ENCODE measurements around the gene KLK11.

Gene KLK11

DNA sequence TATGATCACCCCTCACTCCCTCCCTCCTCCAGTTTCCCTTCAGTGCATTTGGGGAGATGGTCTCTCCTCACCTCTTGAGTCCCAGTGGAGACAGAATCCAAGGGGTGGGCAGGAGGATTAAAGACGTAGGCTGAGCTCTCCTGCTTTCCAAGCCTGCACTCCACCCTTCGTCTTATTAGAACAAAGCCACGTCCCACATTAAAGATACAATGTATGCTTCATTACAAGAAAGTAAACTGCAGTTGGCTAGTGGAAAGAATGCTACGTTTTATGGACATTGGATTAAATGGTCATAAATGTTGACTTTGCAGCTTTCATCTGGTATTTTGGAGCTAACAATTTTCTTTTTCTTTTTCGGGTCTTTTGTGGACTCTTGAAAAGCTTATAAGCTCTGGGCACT, 1.5 kb upstream of the KLK11 start:
- no peak for DNase-seq

DNA sequence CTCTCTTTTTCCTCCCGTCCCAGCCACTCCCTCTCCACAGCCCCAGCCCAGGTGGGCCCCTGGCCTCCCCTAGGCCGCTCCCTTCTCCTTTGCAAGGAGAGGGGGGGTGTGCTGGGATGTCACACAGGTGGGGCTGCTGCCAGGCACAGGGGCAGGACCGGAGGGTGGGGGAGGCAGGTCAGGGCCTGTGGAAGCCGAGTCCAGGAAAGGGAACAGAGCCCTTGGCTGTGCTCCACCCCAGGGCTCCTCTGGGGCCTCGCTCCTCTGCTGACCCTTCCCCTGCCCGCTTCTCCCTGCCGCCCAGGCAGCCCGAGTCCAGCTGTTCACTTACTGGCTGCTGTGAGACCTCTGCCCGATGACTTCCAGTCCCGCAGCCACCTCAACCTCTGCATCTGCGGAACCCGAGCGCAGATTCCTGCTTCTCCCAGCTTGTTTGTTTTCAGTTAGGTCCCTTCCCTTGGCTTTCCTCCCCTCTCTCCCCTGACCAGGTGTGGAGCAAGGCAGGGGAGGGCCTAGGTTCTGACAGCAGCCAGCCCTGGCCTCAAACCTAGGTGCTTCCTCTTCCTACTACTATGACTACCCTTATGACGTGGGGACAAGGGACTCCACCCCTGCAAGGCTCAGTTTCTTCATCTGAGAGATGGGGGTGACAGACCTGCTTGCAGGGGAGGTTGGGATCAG, 850 bp upstream of the KLK11 start:
- DNase-seq = no peak

DNA sequence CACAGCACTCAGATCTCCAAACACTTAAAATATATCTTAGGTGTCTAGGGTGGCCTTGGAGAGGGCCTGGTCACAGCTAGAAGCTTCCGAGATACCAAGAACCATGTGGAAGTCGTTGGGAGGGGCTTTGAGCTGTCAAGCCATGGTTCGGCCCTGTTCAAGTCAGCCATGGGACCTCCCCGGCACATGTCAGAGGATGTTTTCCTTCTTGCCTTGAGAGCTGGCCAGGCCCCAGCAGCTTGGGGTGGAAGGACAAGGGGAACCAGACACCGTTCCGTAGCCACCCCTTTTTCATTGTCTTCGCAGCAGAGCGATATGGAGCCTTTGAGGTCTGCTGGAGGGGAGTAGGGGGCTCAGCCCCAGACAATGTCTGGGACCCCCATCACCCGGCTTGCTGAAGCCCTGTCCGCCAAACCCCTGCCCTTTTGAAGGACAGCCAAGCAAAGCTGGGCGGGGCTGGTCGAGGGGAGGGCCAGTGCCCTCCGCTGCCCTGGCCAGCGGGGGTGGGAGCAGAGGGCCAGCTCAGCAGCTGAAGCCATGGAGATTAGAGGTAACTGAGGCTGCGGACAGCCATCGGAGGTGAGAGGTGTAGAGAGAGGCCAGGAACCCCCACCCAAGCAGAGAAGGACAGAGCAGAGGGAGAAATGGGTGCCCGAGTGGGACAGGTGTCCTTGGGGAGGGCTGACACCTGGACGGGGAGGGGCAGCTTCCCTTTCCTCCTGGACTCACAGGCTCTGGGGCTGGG, 435 bp downstream of the KLK11 start:
- DNase-seq = no peak

GRCh38 chr19:51025401-51025800, 1.0 kb downstream of the KLK11 start:
- DNase-seq = no peak

DNA sequence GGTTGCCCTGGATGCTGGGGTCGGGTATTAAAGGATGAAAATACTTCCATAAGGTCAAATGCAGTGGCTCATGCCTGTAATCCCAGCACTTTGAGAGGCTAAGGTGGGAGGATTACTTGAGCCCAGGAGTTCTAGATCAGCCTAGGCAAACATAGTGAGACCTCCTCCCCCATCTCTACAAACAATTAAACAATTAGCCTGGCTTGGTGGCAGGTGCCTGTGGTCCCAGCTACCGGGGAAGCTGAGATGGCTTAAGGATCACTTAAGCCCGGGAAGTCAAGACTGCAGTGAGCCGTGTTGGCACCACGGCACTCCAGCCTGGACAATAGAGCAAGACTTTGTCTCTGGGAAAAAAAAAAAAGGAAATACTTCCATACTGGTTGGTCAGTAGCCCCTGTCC, 1.5 kb downstream of the KLK11 start:
- DNase-seq = no peak

GRCh38 chr19:51023946-51024345, 2.5 kb downstream of the KLK11 start:
- no peak for DNase-seq

DNA sequence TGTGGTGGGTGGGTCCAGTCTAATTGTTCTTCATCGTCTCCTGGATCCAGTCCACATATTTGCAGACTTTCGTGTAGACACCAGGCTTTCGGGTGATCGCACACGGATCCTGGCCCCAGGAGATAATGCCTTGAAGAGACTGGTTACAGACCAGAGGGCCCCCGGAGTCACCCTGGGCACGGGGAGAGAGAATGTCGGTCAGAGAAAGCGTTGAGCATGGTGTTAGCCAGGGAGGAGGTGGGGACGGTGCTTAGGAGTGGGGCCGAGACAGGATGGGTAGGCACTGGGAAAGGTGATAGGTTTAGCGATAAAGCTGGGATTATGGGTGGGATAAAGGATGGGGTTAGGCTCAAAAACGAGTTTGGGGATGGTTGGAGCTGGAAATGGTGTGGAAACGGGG, 3.9 kb downstream of the KLK11 start:
- DNase-seq = no peak

DNA sequence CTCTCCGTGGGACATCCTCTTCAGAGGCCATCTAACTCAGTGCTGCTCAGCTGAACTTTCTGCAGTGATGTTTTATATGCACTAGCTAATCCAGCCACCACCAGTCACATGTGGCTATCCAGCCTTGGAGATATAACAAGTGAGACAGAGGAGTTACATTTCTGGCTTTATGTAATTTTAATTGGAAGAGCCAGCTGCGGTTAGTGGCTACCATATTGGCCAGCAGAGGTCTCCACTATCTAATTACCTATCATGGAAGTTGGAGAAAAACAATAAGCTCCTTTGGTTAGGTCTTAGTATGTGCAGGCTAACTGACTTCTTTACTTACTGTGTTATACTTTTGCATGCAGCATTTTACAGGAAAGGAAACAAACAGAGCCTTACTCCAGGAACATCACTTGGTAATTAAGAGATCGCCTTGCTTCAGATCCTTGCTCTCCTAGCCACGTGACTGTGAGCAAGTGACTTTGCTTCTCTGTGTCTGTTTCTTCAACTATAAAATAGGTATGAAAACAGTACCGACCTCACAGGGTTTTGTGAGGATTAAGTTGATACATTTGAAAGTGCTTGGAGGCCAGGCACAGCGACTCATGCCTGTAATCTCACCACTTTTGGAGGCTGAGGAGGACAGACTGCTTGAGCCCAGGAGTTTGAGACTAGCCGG, 5.3 kb downstream of the KLK11 start:
- DNase-seq = no peak

DNA sequence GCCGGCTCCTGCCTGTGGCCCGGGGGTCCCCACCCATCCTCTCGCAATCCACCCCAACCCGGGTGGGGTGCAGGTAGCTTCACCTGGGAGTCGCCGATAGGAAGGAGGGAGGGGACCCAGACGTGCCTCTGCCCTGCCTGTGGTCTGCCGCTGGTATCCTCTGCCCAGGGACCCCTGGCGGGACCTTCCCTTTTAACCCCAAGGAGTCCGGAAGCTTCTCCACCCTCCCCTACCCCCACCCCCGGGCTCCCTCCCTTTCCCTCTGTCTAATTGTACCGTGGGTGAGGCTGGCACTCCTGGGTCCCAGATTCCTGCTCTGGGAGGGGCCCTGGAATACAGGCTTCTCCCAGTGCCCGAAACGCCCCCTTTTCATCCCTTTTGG, 6.9 kb downstream of the KLK11 start, which contains the start of gene KLK10:
TSS of gene KLK10 (minus strand) at position 166 of the 382 bp plus-strand sequence. CDS start 579 bp downstream, outside the sequence.
- no peak for DNase-seq

- DNase-seq = no peak
Observed at GRCh38 chr19:51018745-51019543, 7.5 kb downstream of the KLK11 start.

DNA sequence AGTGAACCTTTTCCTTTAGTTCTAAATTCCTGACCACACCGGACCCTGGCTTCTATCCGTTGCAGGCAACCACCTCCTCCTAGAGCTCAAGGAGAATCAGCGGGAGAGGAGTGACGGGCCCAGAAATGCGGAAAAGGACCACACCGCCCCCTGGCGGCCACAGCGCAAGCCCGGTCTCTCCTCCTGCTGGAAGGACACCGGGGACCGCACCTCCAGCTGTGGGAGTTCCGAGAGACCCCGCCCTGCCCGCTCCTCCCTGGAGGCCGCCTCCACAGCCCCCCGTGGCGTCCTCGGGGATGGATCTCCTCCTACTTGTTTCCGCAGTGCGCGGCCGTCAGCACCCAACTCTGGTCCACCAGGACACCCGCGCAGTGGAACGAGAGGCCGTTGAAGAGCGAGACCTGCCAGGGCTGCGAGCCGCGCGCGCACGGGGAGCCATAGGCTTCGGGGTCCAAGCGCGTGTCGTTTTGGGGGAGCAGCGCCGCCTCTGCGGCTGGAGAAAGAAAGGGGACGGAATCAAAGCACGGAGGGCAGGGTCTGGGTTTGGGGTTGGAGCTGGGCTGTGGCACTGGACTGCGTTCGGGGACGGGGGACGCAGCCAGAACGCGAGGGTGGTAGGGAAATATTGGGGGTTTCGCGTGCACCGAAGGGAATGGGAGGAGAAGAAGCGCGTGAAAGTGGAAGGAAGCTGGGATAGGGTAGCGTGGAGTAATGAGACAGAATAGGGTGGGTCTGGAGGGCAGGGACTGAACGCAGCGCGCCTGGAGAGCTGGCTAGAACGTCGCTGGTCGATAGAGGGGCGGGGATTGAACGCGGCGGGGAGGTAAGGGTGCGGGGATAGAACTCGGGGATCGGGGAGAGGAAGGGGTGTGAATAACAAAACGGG, 9.4 kb downstream of the KLK11 start:
- peak; percentile 69 for DNase-seq

DNA sequence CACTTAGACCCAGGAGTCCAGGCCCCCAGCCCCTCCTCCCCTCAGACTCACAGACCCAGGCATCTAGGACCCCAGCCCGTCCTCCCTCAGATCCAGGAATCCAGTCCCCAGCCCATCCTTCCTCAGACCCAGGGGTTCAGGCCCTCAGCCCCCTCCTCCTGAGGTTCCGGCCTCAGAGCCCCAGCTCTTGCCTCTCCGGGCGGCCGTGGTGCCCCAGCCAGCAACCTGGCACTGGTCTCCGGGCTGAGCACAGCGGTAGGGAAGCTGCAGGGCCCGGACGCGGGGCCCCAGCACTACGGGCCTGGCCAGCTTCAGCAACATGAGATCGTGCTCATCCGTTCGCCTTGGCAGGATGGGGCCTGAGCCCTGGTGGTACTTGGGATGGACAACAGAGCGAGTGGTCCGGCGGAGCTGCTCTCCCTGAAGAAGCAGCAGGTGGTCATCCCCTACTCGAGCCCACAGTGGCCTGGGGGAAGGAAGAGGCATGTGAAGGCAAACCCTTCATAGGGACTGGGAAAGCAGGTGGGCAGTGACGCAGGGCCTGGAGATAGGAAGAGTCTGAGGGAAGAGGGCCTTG, 10.6 kb downstream of the KLK11 start:
- DNase-seq = no peak

- no peak for DNase-seq
Observed at GRCh38 chr19:51014242-51014641, 12.2 kb downstream of the KLK11 start.

DNA sequence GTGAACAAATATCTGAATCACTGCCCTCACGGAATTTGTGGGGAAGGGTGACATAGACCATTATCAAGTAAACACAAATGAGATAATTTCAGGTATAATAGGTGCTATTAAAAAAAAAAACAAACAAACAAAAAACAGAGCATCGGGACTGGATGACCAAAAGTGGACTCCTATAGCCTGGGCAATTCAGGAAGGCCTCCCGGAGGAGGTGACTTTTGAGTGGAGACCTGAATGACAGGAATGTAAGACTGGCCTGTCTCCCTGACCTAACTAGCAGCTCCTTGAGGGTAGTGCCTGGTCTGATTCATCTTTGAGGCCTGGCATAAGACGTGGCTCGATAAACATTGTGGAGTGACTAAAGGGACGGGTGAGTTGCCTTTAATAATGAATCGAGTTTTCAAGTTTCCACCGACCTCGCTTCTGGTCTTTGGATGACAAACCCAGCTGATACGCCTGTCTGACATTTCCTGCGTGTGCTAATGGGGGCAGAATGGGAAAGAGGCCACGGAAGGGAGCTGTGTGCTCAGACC, 13.7 kb downstream of the KLK11 start:
- no peak for DNase-seq

DNA sequence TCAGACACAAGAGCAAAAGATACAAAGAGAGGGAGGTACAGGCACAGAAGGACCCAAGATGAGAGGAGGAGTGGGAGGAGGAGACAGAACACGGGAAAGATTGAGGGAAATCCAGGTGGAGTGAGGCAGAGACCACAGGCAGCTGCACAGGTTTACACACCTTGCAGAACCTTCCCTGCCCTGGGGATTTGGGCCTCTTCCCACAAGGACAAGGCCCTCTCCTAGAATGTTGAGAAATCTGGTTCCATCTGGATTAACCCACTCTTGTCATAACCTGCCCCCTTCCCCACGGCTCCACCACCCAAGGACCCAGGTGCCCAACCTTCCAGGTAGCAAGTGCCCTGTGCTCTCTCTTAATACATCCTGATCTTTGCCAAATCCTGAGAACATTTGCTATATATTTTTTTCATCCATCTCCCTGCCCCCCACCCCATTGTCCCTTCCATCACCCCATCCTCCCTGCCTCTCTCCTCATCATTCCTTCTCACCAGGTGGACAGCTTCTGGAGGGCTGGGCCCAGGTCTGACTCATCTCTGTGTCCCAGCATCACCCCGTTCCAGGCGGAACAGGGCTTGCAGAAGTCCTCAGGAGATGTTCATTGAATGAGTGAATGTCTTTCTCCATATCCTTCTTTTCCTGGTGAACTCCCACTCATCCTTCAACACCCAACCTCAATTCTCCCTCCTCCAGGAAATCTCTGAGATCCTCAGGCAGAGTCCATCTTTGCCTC, 16.2 kb downstream of the KLK11 start:
- DNase-seq = no peak

GRCh38 chr19:51009061-51009891, 17.1 kb downstream of the KLK11 start:
- DNase-seq = no peak

DNA sequence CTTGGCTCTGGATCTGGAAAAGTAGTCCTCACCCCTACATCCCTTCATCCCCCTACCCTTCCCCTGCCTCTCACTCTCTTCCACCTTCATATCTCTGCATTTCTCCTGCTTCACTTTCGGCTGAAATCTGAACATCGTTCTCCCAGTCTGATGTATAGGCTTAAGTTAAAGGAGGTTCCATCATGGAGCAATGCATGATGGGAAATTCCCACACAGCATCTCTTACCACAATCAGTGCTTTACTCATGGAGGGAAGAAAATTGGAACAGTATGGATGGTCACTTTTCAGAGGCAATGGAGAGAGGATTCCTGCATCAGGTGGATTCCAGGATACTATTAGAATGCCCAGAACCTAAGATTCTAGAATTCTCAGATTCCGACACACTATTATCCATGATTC, 18.9 kb downstream of the KLK11 start:
- DNase-seq = no peak

DNA sequence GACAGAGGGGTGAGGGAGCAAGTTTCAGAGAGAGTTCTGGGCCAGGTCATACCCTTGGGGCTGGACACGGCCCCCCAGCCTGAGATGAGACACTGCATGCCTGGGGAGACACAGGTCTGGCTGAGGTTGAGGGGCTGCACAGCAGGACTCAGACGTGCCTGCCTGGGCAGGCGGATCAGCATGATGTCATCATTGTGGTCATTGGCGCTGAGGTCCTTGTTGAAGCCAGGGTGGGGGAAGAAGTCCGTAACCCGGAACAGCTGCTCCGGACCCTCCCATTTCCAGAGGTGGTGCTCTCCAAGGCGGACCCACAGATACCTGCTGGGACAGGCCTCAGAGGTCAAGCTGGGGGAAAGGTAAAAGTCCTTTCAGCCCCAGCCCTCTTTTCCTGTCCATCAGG, 20.0 kb downstream of the KLK11 start:
- DNase-seq = no peak

- DNase-seq = no peak
Observed at GRCh38 chr19:51005248-51005647, 21.2 kb downstream of the KLK11 start.

DNA sequence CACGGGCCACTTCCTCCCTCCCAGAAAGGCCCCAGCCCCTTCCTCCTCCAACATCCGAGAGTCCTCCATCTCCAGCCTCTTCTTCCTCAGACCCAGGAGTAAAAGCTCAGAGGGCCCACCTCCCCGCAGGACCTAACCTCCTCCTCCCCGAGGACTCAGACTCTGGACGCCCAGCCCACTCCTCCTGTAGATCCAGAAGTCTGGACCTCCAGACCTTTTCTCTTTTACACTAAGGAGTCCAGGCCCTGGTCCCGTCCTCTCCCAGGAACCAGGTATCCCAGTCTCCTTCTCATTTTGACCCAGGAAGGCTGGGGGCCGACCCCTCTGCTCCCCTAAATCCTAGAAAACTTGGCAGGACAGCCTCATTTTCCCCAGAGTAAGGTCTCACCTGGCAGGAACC, 23.1 kb downstream of the KLK11 start:
- no peak for DNase-seq

Data from stimulated activated CD4-positive, alpha-beta T cell treated with anti-CD3 and anti-CD28 coated beads, Interleukin-12 subunit alpha, Interleukin-12 subunit beta, amount 100 ng/mL, for 4 hours (primary cell).